Esophagus squamous epithelium (tissue), 4 donors: Measurements from ENCODE around the gene OPCML.

Experiments used
- POLR2A ChIP-seq, 4 donors: fragments of 450-650 bp; IDR thresholded peaks; one replicate each; pipeline ENCODE4 v1.6.1; 2017; ENCODE audit warnings: antibody characterized with exemption in 4 of 4, mild to moderate bottlenecking in 4 of 4, moderate library complexity in 3 of 4
- TF ChIP-seq, protein P1 (sequence below), 6 experiments: fragments of 450-650 bp in 4 of 6; fragments of 200-600 bp in 2 of 6; sonication (generic) in 2 of 6; IDR thresholded peaks; one replicate each; pipeline ENCODE4 v1.5.1; 2016 to 2019; ENCODE audit warnings: antibody characterized with exemption in 6 of 6, mild to moderate bottlenecking in 4 of 6, moderate library complexity in 4 of 6

DNA sequence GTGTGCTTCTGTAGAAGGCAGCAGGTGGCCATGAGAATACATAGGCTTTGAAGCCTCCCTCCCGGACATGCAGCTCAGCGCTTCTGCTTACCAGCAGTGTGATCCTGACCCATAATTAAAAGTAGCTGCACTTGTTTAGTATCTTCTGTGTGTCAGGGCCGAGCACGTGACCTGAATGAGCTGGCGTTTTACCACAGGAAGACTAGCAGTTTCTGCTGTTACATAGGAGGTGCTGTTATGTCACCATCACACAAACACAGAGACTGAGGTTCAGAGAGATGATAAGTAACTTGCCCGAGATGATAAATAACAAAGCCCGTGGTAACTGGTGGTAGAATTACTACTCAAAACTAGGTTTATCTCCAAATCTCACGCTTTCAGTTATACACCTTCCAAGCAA lies 329.5 kb downstream of the OPCML start:
- TF ChIP-seq POLR2A (IDR thresholded peaks at IDR 0.05), result no peak
- TF ChIP-seq, protein P1, sequence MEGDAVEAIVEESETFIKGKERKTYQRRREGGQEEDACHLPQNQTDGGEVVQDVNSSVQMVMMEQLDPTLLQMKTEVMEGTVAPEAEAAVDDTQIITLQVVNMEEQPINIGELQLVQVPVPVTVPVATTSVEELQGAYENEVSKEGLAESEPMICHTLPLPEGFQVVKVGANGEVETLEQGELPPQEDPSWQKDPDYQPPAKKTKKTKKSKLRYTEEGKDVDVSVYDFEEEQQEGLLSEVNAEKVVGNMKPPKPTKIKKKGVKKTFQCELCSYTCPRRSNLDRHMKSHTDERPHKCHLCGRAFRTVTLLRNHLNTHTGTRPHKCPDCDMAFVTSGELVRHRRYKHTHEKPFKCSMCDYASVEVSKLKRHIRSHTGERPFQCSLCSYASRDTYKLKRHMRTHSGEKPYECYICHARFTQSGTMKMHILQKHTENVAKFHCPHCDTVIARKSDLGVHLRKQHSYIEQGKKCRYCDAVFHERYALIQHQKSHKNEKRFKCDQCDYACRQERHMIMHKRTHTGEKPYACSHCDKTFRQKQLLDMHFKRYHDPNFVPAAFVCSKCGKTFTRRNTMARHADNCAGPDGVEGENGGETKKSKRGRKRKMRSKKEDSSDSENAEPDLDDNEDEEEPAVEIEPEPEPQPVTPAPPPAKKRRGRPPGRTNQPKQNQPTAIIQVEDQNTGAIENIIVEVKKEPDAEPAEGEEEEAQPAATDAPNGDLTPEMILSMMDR (IDR thresholded peaks at IDR 0.05), result no peak
